ENCODE results near the gene TPBGL.

The TPBGL gene

DNA sequence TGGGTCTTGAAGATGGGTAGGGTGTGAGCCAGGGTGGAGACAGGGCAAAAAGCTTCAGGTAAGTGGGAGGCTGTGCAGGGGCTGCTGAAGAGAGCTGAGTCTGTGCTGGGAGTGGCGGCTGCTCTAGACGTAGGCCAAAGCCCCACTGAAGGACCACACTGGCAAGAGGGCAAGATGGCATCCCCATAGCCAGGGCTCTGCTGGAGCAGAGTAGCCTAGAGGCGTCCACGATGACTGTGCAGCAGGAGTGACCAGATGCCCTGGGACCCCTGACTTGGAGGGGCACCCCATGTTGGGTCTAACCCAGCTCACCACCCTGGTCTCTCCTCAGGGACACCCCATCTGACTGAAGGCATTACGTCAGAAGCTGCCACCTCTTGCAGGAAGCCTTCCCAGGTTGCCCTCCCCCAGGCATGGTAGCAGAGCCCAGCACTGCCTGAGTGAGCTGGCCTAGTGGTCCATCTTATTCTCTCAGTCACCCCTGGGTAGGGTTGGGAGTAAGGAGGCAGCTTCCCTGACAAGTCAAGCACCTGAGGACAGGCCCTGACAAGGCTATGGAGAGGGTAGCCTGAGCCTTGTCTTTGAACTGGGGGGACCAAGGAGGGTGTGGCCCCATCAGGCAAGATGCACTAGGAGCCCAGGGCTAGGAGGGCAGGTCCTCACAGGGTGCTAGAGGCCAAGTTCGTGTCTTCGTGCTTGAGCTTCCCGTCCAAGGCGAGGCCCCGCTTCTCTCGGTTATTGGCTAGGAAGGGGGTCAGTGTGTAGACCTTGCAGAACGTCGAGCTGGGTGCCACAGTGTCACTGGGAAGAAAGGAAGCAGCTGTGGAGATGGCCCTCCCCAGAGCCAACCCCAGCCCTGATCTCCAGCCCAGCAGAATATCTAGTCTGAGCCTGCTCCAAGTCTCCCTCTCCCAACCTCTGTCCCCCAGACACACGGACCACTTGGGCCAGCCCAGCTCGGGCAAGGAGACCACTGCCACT lies 33.1 kb downstream of the TPBGL start:
- peak; percentile 57 for DNase-seq

DNA sequence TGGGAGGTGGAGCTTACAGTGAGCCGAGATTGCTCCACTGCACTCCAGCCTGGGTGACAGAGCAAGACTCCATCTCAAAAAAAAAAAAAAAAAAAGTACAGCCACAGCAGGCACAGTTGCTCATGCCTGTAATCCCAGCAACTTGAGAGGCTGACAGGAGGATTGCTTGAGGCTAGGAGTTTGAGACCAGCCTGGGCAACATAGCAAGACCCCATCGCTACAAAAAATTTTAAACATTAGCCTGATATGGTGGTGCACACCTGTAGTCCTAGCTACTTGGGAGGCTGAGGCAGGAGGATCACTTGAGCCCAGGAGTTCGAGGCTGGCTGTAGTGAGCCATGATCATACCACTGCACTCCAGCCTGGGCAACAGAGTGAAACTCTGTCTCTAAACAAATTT lies 34.1 kb downstream of the TPBGL start:
- peak; percentile 25 for DNase-seq

DNA sequence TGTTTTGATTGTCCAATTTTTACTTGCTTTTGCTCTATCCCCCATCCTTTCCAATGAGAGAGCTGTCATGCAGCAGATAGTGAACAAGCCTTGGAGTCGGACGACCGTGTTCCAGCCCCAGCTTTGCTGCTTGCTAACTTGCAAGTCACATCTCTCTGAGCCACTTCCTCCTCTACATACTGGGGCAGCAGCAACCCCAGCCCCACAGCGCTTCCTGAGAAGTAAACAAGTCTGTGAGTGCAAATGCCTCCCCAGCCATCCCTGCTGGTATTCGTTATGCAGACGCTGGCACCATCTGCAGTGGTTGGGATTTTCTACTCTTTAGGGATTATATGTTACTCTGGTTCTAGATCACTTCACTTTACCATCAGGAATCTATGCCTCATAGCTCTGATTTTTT lies 35.0 kb downstream of the TPBGL start:
- peak; percentile 85 for DNase-seq

DNA sequence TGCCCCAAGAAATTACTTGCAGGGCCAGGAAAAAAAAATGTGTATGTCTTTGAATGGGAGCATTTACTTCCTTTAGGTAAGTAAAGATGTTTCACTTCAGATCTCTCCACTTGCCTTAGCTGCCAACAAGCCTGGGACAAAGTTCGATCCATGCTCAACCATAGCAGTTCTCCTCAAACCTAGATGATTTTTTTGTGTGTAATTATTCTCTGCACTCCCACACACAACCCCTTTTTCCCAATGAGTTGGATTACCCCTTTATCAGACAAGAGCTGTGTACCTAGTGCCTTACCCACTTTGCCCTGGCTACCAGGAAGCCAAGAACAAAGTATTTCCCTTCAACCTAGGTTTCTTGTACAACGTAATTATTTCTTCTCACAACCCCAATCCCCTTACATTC lies 35.6 kb downstream of the TPBGL start:
- peak; percentile 28 for DNase-seq

DNA sequence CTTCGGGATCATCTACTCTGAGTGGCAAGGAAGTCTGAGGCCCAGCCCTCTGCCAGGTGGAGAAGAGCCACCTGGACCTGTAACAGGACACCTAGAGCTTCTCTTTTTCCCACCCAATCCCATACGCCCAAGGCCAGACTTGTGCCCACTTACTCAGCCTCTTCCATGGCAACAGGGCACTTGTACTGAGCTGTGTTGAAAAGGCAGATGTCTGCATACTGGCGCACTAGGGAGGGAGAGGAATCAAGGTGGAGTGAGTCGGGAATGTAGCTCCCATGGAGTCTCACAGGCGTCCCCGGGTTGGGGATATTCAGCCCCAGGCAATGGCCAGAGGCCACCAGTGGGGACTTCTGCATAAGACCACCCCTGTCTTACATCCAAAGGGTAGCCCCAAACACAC lies 36.1 kb downstream of the TPBGL start:
- peak; percentile 45 for DNase-seq

DNA sequence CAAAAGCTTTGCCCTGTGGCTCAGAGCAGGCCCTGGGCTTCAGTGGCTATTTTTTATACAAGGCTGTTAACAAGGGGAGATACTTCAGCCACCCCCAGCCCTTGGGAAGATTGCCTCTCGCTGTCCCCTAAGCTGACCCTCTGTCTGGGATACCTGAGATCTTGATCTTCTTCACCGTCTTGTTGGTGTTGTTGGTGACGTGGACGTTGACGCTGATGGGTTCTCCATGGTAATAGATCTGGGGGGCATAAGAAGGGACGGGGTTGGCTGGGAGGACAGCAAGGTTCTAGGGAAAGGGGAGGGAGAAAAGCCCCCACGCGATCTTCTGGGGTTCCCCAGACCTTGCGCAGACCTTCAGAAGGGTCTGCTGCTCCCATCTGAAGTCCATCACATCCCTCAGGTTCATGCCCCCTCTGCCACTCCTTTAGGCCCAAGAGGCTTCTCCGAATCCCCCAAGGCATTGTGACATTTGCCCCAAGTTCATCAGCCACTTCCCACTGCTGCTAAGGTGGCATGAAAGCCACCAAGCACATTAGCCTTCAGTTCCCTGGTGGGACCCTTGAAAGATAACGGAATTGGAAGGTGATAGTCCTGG lies 36.7 kb downstream of the TPBGL start:
- DNase-seq: peak; percentile 45

DNA sequence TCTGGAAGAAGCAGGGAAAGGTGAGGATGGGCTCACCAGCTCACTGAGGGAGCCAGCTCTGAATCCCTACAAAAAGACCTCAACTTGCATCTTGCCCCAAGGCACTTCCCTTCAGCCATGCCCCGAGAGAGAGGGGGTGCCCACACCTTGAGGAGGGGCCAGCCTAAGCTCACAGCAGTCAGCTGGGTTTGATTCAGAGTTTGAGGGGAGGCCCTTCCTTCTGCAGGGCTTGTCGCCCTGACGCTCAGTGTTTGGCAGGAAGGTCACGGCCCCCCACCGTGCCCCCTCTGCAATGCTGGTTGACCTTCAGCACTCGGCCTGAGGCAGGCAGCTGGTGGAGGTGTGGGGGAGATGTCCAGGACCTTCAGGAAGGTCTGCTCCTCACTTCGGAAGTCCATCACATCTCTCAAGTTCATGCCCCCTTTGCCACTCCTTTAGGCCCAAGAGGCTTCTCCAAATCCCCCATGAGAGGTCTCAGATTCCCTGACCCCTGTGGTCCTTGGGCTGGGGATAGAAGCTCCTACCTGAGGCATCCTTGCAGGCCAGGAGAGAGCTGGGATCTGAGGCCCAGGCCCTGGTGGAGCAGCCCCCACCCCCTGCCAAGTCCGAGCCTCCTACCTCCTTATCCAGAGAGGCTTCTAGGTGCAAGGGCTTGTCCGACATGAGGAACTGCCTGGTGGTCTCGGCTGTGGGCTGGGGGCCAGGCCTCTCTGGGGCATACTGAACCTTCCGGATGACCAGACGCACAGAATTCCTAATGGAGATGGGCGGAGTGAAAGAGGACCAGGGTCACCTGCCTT lies 37.6 kb downstream of the TPBGL start:
- no peak for DNase-seq

DNA sequence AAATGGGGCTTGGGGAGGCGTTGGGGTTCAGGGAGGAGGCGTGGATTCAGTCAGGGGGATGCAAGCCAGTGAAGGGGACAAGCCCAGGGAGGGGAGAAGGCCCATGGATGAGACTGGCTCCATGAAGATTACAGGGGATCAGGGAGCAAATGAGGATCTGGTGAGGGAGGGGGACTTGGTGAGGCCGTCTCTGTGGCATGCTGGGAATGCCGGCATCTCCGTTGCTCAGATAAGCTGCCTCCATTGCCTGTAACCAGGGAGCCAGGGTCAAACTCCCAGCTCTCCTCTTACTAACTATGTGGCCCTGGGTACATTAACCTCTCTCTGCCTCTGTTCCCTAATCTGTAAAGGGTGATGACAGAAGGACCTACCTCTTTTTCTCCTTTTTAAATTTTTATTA lies 38.7 kb downstream of the TPBGL start:
- no peak for DNase-seq

DNA sequence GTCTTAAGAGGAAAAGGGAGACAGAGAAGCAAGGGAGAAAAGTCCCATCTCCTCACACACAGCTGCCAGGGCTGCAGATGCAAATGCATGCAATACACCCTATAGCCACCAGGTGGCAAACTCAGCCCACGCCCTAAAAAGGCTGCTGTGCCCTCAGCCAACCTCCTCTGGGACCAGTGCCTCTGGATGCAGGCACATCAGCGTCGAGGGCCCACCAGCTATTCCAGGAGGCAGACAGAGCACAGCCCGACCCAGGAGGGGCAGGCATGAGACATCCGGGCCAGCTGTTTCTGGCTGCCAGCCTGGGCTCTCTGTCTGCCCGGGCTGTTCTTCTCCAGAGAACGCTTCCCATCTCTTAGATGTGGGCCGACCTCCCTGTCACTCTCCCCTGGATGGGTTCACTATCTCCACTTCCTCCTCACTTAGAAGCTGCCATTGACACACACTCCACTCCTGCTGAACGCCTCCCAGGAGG lies 39.7 kb downstream of the TPBGL start:
- DNase-seq: peak; percentile 89

DNA sequence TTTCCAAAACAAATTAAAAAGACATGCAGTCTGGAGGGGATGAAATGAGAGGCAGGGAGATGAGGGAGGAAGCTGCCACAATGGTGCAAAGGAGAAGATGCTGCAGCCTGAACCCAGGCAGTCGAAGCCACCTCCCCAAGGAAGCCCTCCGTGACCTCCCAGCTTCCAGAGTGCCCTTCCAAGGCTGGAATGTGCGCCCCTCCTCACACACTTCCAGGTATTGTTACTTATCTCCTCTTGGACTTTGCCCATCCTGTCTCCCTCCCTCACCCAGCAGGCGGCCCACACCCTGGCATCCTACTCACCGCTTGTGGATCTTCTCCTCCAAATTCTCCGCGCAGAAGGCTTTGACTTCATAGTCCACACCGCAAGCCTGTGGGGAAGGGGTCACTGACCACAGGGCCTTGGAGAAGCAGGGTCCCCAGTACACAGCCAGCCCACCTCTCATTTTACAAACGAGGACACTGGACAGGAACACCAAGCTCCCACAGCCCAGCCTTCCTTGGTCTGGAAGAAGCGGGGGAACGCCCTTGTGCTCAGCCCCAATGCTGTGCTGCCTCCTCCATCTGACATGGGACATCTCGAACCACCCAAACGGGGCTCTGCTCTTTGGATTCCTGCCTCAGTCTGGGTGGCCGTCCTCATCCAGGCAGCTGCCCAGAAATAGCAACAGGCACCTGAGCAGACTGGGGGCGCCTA lies 40.3 kb downstream of the TPBGL start:
- no peak for DNase-seq

DNA sequence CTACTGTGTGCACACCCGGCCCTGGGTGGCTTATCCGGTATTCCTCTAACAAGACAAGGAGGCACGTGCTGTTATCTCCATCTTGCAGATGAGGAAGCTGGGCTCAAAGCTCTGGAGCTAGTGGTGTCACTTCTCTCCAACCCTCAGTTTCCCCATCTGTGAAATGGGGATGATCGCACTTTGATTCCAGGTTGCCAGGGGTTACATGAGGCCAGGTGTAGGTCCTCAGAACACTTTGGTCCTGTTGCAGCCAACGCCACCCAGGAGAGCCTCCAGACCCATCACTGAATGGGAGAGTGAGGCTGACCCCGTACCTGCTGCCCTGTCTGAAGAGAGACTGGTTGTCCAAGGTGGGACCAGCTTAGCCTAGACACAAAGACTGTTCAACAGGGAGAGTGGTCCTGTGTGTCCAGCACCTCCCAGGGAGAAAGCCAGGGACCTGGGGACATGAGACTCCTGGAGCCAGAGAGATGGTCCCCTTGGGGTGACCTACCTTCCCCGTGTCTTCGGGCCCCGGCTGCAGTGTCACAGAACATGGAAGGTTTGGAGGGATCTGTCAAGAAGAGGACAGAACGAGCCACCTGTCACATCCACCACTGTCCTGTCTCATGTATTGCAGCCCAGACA lies 41.0 kb downstream of the TPBGL start:
- no peak for DNase-seq

DNA sequence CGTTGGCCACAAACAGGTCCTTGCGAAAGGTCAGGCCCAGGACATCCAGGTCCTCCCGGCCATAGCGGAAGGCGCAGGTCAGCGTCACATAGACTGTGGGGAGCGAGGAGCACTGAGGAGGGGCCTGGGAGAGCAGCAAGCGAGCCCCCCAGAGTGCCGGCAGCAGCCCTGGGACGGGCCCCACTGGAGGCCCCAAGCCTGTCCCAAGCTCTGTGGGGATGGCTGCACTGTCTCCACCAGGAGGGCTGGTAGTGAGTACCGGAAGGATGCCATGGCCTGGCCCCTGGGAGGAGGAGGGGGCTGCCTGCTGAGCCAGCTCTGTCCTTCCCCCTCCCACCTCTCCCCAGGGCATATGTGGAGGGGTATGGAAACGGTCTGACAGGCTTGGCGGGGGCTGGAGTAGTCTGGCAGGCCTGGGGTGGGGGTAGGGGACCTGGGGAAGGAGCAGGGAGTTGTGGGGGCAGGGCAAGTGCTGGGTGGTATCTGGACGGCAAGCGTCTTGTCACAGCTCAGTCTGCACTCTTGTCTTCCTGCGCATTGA lies 42.9 kb downstream of the TPBGL start:
- DNase-seq: no peak

DNA sequence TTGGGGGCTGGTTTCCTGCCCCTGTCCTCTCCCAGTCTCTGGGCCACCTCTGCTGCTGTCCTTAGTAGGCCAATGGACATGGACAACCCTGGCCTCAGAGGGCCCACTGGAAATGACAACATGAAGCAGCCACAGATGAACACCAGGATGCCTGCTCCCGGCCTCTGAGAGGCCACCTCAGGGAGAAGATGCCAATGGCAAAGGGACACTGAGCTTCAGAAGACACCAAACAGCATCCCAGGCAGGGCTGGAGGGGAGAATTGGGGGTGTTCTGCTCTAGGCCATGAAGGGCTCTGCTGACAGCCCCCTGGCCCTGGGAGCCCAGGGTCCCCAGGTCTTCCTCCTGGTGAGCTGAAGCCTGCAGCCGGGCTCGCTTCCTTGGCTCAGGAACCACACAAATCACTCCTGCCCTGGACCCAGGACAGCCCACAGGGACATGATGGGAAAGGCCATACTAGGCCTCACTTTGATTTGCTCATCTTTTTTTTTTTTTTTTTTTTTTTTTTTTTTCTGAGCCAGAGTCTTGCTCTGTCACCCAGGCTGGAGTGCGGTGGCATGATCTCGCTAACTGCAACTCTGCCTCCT lies 45.3 kb downstream of the TPBGL start:
- no peak for DNase-seq

DNA sequence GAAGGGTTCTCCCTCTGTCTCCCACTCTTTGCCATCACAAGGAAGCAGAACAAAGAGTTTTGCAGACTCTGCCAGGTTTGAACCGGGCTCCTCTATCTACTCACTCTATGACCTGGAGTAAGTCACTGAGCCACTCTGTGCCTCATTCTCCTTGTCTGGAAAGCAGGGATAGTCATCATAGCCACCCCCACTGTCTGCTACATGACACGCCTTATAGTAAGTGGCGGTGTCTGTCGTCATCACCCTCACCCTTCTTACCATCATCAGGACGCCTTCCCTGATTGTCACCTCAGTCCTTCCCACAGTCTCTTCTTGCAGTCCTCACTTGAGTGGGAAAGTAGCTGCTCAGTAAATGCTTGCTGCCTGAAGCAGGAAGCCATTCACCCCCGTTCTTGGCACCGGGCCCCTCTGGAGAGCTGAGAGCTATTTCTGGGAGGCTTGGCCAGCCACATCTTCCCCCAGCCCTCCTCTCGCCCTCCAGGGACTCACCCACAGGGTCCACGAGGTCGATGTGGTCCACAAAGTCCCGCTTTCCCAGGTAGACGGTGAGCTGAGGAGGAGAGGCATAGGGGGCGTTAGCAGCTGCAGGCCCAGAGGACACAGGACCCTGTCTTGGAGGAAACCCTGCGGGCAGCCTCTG lies 46.4 kb downstream of the TPBGL start:
- DNase-seq: no peak

DNA sequence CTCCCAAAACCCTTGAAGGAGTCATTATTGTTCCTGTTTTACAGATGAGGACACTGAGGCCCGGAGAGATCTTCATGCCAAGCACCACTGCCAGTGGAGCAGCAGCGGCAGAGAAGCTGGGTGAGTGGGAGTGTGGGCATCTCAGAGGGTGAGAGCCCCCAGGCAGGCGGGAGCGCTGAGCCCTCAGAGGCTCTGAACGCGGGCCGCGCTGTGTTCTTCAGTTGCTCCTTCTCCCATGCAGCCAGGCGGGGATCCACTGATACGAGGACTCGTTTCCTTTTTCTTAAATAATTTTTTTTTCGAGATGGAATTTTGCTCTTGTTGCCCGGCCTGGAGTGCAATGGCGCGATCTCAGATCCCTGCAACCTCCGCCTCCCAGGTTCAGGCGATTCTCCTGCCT lies 47.0 kb downstream of the TPBGL start:
- no peak for DNase-seq

DNA sequence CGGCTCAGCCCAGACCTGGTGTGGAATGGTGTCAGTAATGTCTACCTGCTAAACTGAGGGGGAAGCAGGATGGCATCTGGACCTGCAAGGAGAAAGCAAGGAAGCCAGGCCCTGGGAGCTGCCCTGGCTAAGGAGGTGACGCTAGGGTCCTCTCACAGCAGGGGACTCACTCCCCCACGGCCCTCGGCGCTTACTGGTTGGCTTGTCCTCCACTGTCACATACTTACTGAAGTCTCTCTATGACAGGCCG lies 48.9 kb downstream of the TPBGL start:
- no peak for DNase-seq

DNA sequence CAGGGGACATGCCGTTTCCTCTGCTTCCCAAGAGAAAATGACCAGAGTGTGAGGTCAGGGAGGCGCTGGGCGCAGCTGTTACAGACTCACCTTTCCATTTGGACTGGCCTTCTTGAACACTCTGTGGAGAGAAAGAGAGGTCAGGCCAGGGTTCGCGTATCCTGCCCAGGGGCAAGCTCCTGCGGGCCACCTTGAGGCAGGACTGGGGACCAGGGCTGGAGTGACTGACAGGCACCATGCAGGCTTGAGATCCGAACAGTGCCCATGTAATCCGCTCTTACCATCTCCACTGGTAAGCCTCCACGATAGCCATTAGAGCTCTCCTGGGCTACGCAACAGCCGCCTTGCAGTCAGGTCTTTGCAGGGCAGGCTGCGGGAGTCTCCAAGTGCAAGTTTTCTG lies 49.3 kb downstream of the TPBGL start:
- DNase-seq: no peak

DNA sequence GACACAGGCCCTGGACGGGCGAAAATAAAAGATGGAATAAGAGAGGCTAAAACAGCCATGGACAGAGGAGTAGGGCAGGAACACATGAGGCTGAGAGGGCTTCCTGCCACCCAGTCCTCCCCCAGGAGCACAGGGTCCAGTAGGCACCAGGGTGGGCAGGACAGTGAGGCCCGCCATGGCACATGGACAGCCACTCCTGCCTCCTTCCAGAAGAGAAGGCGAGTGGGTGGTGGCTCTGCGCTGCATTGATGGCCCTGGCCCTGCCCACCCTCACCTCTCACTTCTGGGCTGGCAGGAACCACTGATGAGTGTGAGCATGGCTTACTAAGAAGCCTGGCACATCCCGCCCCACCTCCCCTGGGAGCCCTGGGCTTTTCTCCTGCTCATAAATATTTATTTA lies 51.2 kb downstream of the TPBGL start:
- DNase-seq: no peak

DNA sequence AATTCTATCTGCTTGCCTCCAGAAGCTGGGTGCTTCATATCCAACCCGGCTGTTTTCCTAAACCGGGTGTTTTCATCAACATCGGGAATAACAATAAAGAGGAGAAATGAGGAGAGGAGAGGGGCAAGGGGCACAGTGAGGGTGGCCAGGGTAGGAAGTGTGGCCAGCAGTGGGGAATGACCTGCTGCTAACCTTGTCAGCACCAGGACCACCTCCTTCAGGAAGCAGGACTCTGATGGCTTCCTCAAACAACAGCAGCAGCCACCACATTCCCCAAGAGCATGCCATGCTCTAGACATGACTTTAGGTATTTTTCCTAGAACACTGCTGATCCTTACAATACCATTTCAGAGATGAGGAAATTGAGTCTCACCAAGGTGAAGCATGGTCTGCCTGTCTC lies 52.4 kb downstream of the TPBGL start:
- no peak for DNase-seq

Data from activated effector memory CD4-positive, alpha-beta T cell treated with anti-CD3 and anti-CD28 coated beads, Interleukin-2, amount 50 U/mL, for 16 hours (primary cell).